Activated CD4-positive, alpha-beta memory T cell treated with anti-CD3 and anti-CD28 coated beads, Interleukin-2, amount 10 ng/mL, durations not matched to agents 7 days and 5 days (primary cell): Measurements from ENCODE around the gene TGFBR2. TPM values are rescaled to one million over a fixed set of nuclear protein-coding genes. Genes with fewer than 3 reads are reported as not detected.

Experiments used
- CTCF ChIA-PET: fragments of 350-600 bp; sonication (Branson Sonifier 250); formaldehyde crosslinking; loops from one replicate; lab custom pipeline; 2021; ENCODE audit warnings: antibody characterized with exemption, inconsistent platforms; lab: Charles Lee
- POLR2A ChIA-PET: fragments of 350-600 bp; sonication (Branson Sonifier 250); formaldehyde crosslinking; loops from one replicate; lab custom pipeline; 2021; ENCODE audit warnings: antibody characterized with exemption; lab: Charles Lee
- DNase-seq: peaks from one replicate; pipeline ENCODE4 v3.0.0-alpha.2; 2020
- H3K27ac Mint-ChIP-seq: one replicate; pipeline ENCODE4 v1.8.0; 2021; ENCODE audit warnings: mild to moderate bottlenecking, mixed read lengths
- H3K27me3 Mint-ChIP-seq: one replicate; pipeline ENCODE4 v1.8.0; 2021; ENCODE audit warnings: mixed read lengths
- H3K36me3 Mint-ChIP-seq: one replicate; pipeline ENCODE4 v1.8.0; 2021; ENCODE audit warnings: low read depth, mixed read lengths
- H3K4me1 Mint-ChIP-seq: one replicate; pipeline ENCODE4 v1.8.0; 2021; ENCODE audit warnings: mixed read lengths
- H3K4me3 Mint-ChIP-seq: one replicate; pipeline ENCODE4 v1.8.0; 2021; ENCODE audit warnings: mild to moderate bottlenecking, mixed read lengths
- H3K9me3 Mint-ChIP-seq: one replicate; pipeline ENCODE4 v1.8.0; 2021; ENCODE audit warnings: mixed read lengths
- total RNA-seq, 2 experiments: library from RNA; stranded (reverse); gene quantifications; one replicate each; pipeline ENCODE4 v1.2.3, GENCODE V29; 2021

The TGFBR2 gene
- total RNA-seq, 2 experiments from 2014 or later = 60.1 to 60.8 TPM

DNA sequence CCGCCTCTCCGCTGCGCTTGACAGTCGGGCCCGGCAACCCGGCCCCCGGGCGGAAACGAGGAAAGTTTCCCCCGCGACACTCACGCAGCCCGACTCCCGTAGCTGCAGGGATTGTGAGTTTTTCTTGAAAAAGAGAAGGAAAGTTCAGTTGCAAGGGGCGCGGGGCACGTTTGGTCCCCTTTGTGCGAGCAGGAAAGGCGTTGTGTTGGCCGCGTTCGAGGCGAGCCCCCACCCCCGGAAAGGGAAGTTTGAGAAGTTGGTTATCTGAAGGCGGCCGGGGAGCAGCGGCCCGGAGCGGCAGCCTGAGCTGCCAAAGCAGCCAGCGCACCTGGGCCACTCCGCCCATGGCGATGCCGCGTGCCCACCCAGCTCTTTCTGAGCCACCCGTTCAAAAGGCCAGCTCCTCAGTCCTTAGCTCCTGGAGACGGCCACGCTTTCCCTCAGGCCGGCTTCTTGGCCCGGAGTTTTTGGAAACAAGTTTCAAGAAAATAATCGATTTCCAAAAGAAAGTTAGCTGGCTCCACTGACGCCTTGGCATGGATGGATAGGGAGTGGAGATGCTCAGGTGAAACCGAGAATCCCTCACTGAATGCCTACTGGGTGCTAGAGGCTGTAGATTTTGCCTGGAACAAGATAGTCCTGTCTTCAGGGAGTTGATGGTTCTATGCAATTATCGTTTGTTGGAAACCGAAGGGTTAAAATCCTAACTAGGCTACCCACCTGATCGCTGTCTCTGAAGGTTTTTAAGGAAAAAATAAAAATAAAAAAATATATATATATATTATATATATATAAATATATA is 832 bp downstream of the TGFBR2 start:
- H3K36me3 Mint-ChIP-seq = peaks cover 31% of the 10 kb centered on the region
- H3K4me1 Mint-ChIP-seq = peaks cover 64% of the 10 kb centered on the region
- no peaks in the 10 kb centered on the region for H3K9me3 Mint-ChIP-seq
- H3K27ac Mint-ChIP-seq = peak overlapping the region; percentile 92
- POLR2A ChIA-PET = interaction anchor here (1.0 to 20.1 kb wide), 12 partner anchors 13 to 925 kb away, joined by 3 to 671 read pairs (median 7); partner anchors contain the start of gene STT3B
- peak overlapping the region; percentile 93 for H3K4me3 Mint-ChIP-seq
- CTCF ChIA-PET = interaction anchor here (0.9 to 3.4 kb wide), 12 partner anchors 10 to 409 kb away, joined by 3 to 21 read pairs (median 8); no protein-coding TSS in a partner anchor
- no peaks in the 10 kb centered on the region for H3K27me3 Mint-ChIP-seq
- DNase-seq = peak; percentile 73

GRCh38 chr3:30608598-30608947 is 2.2 kb downstream of the TGFBR2 start:
- POLR2A ChIA-PET = interaction anchor here (2.3 to 20.1 kb wide), 6 partner anchors 12 to 924 kb away, joined by 9 to 671 read pairs (median 74); partner anchors contain the start of gene STT3B
- peaks cover 44% of the 10 kb centered on the region for H3K36me3 Mint-ChIP-seq

GRCh38 chr3:30609930-30610701 is 3.7 kb downstream of the TGFBR2 start:
- ChIA-PET POLR2A (interaction anchor here (1.1 to 20.1 kb wide), 8 partner anchors 10 to 922 kb away, joined by 3 to 671 read pairs (median 34); partner anchors contain the start of gene STT3B), CTCF (interaction anchor here (0.8 to 2.4 kb wide), 3 partner anchors 9 to 83 kb away, joined by 3 to 11 read pairs (median 3); no protein-coding TSS in a partner anchor)
- peaks cover 49% of the 10 kb centered on the region for H3K36me3 Mint-ChIP-seq
- no peaks in the 10 kb centered on the region for H3K9me3 Mint-ChIP-seq
- H3K4me3 Mint-ChIP-seq = peak overlapping the region; percentile 93
- H3K4me1 Mint-ChIP-seq = peaks cover 69% of the 10 kb centered on the region
- DNase-seq = no peak
- peak overlapping the region; percentile 88 for H3K27ac Mint-ChIP-seq
- H3K27me3 Mint-ChIP-seq = no peaks in the 10 kb centered on the region

More at GRCh38 chr3:30608598-30608947, 2.2 kb downstream of the TGFBR2 start:
- CTCF ChIA-PET = interaction anchor here (1.0 to 3.4 kb wide), 8 partner anchors 9 to 50 kb away, joined by 3 to 21 read pairs (median 6); no protein-coding TSS in a partner anchor
- Mint-ChIP-seq H3K27me3 (no peaks in the 10 kb centered on the region), H3K27ac (peak overlapping the region; percentile 88), H3K9me3 (no peaks in the 10 kb centered on the region), H3K4me1 (peaks cover 69% of the 10 kb centered on the region), H3K4me3 (peak overlapping the region; percentile 93)
- DNase-seq = no peak

DNA sequence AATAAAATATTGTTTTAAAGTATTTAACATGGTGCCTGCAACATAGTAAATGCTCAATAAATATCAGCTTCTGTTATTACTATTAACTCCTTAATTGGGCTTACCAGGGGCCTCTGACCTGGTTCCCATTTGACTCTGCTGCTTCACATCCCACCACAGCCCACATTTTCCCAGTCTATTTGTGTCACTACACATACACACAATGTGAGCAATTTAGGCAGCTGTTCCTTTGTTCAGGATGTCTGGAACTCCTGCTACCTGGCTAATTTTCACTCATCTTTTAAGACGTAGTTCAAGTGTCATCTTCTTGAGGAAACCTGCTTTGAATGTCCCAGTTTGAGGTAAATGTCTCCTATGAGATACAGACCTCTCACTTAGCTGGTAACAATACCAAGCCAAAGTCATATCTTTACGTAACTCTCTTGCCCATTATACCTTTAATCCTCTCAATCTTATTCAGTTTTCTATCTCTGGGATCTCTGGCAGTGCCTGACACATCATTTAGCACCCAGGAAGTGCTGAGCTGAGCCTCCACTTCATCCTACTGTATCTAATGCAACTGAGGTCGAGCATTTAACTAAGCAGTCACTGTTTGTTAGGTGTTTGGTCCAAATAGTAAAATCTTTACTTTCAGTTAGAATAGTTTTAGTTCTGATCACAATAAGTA is 4.4 kb downstream of the TGFBR2 start:
- Mint-ChIP-seq H3K27ac (peak overlapping the region; percentile 88), H3K4me1 (peaks cover 68% of the 10 kb centered on the region), H3K36me3 (peaks cover 52% of the 10 kb centered on the region), H3K27me3 (no peaks in the 10 kb centered on the region), H3K4me3 (peak overlapping the region; percentile 93), H3K9me3 (no peaks in the 10 kb centered on the region)
- ChIA-PET POLR2A (interaction anchor here (0.8 to 20.1 kb wide), 8 partner anchors 10 to 89 kb away, joined by 3 to 671 read pairs (median 12); no protein-coding TSS in a partner anchor), CTCF (interaction anchor here (0.8 to 2.4 kb wide), 3 partner anchors 9 to 82 kb away, joined by 3 to 11 read pairs (median 3); no protein-coding TSS in a partner anchor)
- DNase-seq = no peak

- Mint-ChIP-seq H3K27ac (peak overlapping the region; percentile 88), H3K4me3 (peak overlapping the region; percentile 93), H3K4me1 (peaks cover 72% of the 10 kb centered on the region), H3K36me3 (peaks cover 57% of the 10 kb centered on the region), H3K27me3 (no peaks in the 10 kb centered on the region), H3K9me3 (no peaks in the 10 kb centered on the region)
- POLR2A ChIA-PET = interaction anchor here (0.8 to 20.1 kb wide), 9 partner anchors 8 to 81 kb away, joined by 3 to 671 read pairs (median 14); no protein-coding TSS in a partner anchor
- DNase-seq = no peak
- CTCF ChIA-PET = interaction anchor here (1.0 to 2.4 kb wide), 2 partner anchors 17 to 47 kb away, joined by 3 to 11 read pairs; no protein-coding TSS in a partner anchor
Measured at GRCh38 chr3:30611613-30612436, 5.4 kb downstream of the TGFBR2 start.

DNA sequence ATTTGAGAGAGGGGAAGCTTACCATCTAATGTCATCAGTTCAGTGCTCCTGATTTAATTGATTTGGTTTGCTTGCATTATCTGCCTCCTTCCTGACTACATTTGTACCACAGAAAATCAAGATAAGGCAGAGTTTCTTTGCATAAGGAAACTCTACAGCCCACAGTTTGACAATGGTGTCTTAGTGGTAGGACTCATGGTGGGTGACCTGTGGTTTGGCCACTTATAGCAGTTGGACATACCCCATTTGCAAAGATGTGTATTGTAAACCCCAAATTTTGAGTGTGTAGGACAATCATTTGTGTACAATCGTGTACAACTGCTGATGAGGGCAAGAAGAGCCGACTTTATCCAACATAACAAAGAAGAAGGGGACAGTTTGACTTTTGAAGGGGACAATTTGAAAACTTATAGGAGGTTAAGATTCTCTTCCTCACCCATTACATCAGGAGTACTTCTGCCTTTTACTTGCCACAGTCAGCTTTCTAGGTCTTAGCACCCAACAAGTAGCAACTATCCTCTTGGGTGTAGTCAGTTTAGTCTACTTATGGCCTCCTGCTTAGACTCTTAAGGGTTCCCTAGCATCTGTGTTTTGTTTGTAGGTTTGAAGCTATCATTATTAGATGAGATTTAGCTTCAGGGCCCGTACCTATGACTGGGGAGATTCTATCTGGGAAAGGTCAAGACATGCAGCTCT is 6.2 kb downstream of the TGFBR2 start:
- Mint-ChIP-seq H3K27me3 (no peaks in the 10 kb centered on the region), H3K9me3 (no peaks in the 10 kb centered on the region), H3K4me1 (peaks cover 77% of the 10 kb centered on the region), H3K27ac (peak overlapping the region; percentile 88), H3K36me3 (peaks cover 62% of the 10 kb centered on the region), H3K4me3 (peak overlapping the region; percentile 93)
- POLR2A ChIA-PET = interaction anchor here (0.9 to 20.1 kb wide), 9 partner anchors 8 to 81 kb away, joined by 4 to 671 read pairs (median 14); no protein-coding TSS in a partner anchor
- DNase-seq = no peak
- CTCF ChIA-PET = interaction anchor here (1.0 to 2.4 kb wide), 5 partner anchors 10 to 80 kb away, joined by 3 to 11 read pairs (median 5); no protein-coding TSS in a partner anchor

GRCh38 chr3:30613133-30613825 is 6.9 kb downstream of the TGFBR2 start:
- POLR2A ChIA-PET = interaction anchor here (0.9 to 20.1 kb wide), 8 partner anchors 7 to 919 kb away, joined by 4 to 671 read pairs (median 15); partner anchors contain the start of gene STT3B
- Mint-ChIP-seq H3K4me1 (peaks cover 84% of the 10 kb centered on the region), H3K27me3 (no peaks in the 10 kb centered on the region), H3K27ac (peak overlapping the region; percentile 88), H3K9me3 (no peaks in the 10 kb centered on the region), H3K36me3 (peaks cover 64% of the 10 kb centered on the region), H3K4me3 (peak overlapping the region; percentile 93)
- no peak for DNase-seq
- CTCF ChIA-PET = interaction anchor here (1.0 to 2.0 kb wide), 5 partner anchors 9 to 80 kb away, joined by 3 to 9 read pairs (median 4); no protein-coding TSS in a partner anchor

DNA sequence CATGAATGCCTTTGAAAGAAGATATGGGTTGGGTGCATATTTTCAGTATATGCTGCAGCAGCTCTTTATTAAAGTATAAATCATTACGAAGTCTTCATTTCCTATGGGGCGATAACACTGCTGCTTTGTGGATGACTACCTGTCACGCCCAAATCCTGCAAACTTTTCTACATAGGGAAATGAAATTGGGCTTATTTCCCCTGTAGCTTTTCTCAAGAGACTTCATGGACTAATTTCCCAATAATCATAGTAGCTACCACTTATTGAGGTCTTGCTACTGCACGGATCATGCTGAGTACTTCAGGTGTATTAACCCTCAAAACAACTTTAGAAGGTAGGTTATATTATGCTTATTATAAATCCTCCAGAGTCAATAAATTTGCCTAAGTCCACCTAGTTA is 8.0 kb downstream of the TGFBR2 start:
- Mint-ChIP-seq H3K27ac (peak overlapping the region; percentile 47), H3K27me3 (no peaks in the 10 kb centered on the region), H3K36me3 (peaks cover 68% of the 10 kb centered on the region), H3K4me3 (peak overlapping the region; percentile 21), H3K9me3 (no peaks in the 10 kb centered on the region), H3K4me1 (peaks cover 95% of the 10 kb centered on the region)
- ChIA-PET POLR2A (interaction anchor here (0.7 to 20.1 kb wide), 7 partner anchors 6 to 918 kb away, joined by 3 to 671 read pairs (median 15); partner anchors contain the start of gene STT3B), CTCF (interaction anchor here (0.5 to 2.0 kb wide), 5 partner anchors 11 to 113 kb away, joined by 3 to 9 read pairs (median 4); no protein-coding TSS in a partner anchor)
- DNase-seq = no peak

- H3K27me3 Mint-ChIP-seq = no peaks in the 10 kb centered on the region
- POLR2A ChIA-PET = interaction anchor here (0.7 to 20.1 kb wide), 8 partner anchors 6 to 918 kb away, joined by 3 to 671 read pairs (median 14); partner anchors contain the start of genes STT3B and TGFBR2
- H3K4me3 Mint-ChIP-seq = no peak overlapping the region
- H3K36me3 Mint-ChIP-seq = peaks cover 68% of the 10 kb centered on the region
- peak overlapping the region; percentile 47 for H3K27ac Mint-ChIP-seq
- no peaks in the 10 kb centered on the region for H3K9me3 Mint-ChIP-seq
- DNase-seq = no peak
- CTCF ChIA-PET = interaction anchor here (1.2 kb wide), 1 partner anchor 78 kb away, joined by 3 read pairs; no protein-coding TSS in a partner anchor
- peaks cover 95% of the 10 kb centered on the region for H3K4me1 Mint-ChIP-seq
Measured at GRCh38 chr3:30614943-30615342, 8.5 kb downstream of the TGFBR2 start.
